NOMO-1 treated with dmso at 0.1 percent for 144 hours (cell line): ENCODE results near the gene ACADSB.
A peak's percentile ranks its signal among the peaks of the same experiment; 100 is the strongest.

Source experiments
- DNase-seq: peaks from one replicate; lab custom pipeline; 2025; ENCODE audit not compliant: unreplicated experiment; lab: John Stamatoyannopoulos, UW

Gene ACADSB

GRCh38 chr10:123008355-123009104 lies at the start of gene ACADSB, which contains the start of gene IKZF5:
Gene ACADSB (plus strand): TSS chr10:123009006. CDS start chr10:123009030, 24 bp downstream.
Gene IKZF5 (minus strand): TSS chr10:123008795. CDS start chr10:122998625, 10,170 bp downstream.
- peak; percentile 96 for DNase-seq

GRCh38 chr10:122962405-122962804 lies 46.4 kb upstream of the ACADSB start:
- DNase-seq, result no peak

- DNase-seq, result no peak
These were observed 41.9 kb upstream of the ACADSB start for GRCh38 chr10:122966879-122967278.

DNA sequence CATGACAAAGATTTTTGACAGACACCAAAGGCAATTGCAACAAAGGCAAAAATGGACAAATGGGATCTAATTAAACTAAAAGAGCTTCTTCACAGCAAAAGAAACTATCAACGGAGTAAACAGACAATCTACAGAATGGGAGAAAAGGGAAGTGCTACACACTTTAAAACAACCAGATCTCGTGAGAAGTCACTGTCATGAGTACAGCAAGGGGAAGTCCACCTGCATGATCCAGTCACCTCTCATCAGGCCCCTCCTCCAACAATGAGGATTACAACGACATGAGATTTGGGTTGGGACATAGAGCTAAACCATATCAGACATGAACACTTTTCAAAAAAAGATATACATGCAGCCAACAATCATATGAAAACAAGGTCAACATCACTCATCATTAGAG lies 40.1 kb upstream of the ACADSB start:
- DNase-seq, result no peak

DNA sequence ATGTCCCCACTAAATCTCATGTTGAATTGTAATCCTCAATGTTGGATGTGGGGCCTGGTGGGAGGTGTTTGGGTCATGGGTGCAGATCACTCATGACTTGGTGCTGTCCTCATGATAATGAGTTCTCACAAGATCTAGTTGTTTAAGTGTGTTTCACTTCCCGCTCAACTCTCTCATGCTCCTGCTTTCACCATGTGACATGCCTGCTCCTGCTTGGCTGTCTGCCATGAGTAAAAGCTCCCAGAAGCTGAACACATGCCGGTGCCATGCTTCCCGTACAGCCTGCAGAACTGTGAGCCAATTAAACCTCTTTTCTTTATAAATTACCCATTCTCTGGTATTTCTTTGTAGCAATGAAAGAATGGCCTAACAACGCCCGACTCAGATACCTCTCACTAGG lies 34.8 kb upstream of the ACADSB start:
- DNase-seq, result no peak

- DNase-seq, result no peak
These were observed 34.2 kb upstream of the ACADSB start for GRCh38 chr10:122974543-122975064.

DNA sequence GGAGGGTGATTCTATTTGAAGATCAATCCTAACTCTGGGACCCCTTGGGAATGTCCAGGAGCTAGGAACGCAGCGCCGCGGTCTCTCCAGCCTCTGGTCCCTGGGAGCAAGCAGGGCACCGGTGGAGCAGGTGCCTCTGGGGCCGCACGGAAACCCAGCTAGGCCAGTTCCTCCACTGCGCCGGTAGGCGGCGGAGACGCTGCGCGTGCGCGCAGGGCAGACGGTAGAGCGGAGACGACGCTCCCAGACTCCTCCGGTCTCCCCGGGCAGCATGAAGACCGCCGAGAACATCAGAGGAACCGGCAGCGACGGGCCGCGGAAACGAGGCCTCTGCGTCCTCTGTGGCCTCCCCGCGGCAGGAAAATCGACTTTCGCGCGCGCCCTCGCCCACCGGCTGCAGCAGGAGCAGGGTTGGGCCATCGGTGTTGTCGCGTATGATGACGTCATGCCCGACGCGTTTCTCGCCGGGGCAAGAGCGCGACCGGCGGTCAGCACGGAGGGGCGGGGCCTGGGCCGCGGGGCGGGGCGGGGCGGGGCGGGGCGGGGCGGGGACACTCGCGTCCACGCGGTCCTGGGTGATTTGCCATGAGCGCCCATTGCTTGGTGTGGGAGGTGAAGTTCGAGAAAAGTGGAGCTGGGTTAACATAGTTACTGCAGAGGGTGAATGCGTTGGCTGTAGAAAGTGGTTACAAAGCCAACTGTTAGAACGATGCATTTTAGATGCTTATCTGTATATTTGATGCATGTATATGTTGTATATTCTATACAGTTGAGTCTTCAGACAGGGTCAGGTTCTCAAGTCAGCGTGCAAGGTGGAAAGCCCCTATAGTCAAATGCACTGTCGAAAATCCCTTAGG lies 28.4 kb upstream of the ACADSB start, which contains the start of gene PSTK:
PSTK (plus strand) TSS at position 193 of the 857 bp plus-strand sequence; CDS start at position 272, 79 bp downstream.
- peak; percentile 85 for DNase-seq

- DNase-seq, result peak; percentile 34
These were observed 27.7 kb upstream of the ACADSB start for GRCh38 chr10:122981066-122981464.

- no peak for DNase-seq
These were observed 24.9 kb upstream of the ACADSB start for GRCh38 chr10:122983898-122984297.

- no peak for DNase-seq
These were observed 24.1 kb upstream of the ACADSB start for GRCh38 chr10:122984708-122985107.

DNA sequence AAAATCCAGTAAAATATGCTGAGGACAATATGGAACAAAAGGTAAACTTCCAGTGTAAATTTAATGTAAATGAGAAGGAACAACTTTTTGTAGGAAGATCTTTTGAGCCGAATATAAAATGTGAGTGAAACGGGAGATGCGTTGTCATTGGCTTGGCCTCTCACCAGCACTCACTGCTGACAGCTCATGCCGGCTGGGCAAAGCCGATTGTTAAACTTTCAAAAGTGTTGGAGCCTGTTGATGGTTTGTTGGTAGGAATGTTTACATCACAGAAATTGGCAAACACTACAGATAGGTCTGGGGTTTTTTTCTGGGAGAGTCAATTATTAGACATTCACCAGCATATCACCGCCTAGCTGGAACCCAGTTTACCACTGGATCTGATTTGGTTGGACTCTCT lies 22.5 kb upstream of the ACADSB start:
- no peak for DNase-seq

- DNase-seq, result no peak
These were observed 20.3 kb upstream of the ACADSB start for GRCh38 chr10:122988501-122988900.

GRCh38 chr10:122990278-122990677 lies 18.5 kb upstream of the ACADSB start:
- DNase-seq, result no peak

DNA sequence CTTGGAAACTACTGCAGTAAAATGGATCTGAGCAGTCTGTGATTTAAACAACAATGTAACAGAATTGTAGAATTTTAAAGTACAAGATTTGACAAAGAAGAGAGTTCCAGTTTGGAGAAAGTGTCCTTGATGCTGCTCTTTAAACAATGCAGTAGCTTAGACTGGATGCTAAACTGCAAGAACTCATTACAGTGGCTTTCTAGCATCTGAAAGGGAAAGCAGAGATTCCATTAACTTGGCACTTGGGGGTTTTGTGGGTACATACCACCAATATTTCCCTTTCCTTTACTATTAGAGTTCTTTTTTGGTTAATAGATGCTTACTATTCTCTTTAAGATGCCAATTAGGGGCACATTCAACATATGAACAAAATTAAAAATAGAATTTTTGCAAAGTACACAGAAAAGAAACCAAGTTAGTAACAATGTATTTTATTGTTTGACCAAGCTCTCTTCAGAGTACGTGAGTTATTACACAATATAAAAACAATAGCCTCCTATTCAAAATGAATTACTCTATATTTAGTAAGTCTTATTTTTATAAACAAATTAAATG lies 16.7 kb upstream of the ACADSB start:
- no peak for DNase-seq

DNA sequence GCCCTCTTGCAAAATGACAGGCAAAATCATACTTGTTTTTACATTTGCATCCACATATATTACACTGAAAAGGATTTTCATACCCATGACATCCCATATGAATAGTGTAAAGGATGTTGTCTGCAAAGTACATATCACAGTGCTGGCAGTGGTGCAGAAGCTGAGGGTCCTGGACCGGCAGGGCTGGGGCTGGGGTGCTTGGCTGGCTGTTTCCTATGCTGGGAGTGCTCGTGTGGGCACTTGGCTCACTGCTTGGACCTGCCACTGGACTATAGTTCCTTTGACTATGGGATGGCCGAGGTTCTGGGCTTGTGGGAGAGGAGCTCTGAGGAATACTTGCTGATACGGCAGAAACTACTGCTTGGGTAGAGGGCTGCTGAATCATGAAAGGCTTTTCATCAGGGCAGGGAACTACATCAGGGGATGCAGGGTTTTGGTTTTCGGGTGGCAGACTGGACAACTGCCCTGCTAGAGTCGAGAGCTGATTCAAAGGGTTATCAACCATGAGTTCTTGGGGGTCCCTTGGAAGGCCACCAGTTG lies 14.9 kb upstream of the ACADSB start:
- no peak for DNase-seq

DNA sequence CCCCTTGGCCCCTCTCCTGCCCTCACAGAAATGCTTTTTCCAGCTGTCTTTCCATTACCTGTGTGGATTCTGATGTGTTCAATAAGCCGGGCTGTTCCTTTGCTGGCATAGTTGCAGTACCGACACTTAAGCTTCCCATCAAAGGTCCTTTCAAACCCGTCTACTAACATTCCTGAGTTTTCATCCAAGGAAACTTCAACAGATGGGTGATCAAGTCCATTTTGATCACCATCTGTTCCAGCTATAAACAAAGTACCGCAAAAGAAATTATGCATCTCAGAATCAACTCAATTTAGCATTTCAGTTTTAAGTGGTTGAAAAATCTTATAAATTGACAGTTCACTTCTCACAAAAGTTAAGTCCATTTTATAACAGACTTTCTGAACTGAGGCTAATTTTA lies 12.9 kb upstream of the ACADSB start:
- DNase-seq, result no peak

DNA sequence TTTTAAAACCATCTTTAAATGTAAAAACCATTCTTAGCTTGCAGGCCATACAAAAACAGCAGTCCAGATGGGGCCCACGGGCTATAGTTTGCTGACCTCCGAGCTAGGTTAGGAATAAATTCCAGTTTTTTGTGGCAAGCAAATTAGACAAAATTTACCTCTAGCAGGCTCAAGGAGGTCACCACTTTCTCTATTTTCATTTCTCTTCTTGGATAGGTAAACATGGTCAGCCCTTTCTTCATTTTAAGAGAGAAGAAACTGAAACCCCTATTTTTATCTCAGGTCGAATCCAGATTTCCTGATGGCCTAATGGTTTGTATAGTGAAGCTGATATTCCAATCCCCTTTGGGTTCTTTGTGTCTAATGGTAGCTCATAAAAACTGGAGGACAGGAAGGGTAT lies 10.9 kb upstream of the ACADSB start:
- no peak for DNase-seq

DNA sequence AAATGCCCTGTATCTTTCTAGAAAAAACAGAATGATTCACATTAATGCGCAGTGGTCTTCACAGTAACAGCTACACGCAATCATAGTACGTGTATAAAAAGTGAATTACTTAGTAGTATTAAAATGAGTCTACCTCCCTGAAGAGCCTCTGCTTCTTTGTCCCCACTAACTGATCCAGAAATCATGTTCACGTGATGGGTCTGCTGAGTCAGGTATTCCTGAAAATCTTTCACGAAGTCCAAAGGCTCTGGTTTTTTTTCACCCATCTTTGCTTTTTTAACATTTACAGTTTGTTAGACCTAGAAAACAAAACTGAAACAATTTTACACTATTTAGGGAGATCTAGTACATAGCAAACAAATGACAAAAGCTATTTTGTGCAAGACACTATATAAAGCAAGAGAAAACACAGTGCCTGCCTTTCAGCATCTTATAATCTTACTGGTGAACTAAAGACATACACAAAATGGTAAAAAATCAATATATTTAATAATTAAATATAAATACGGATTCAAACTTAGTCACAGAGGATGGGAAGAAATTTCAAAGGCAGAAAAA lies 10.4 kb upstream of the ACADSB start:
- DNase-seq, result no peak

DNA sequence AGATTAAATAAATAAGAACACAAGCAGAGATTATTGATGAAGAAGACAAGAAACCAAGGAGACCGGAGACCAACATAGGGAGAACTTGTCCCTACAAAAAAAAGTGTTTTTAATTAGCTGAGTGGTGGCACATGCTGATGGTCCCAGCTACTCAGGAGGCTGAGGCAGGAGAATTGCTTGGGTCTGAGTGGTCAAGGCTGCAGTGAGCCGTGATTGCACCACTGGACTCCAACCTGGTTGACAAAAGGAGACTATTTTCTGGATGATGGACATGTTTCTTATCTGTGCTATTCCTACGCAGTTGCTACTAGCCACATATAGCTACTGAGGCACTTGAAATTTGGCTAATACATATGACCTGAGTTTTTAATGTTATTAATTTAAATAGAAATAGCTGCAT lies 9.9 kb upstream of the ACADSB start:
- DNase-seq, result no peak

- DNase-seq, result no peak
These were observed 9.5 kb upstream of the ACADSB start for GRCh38 chr10:122999347-122999746.

DNA sequence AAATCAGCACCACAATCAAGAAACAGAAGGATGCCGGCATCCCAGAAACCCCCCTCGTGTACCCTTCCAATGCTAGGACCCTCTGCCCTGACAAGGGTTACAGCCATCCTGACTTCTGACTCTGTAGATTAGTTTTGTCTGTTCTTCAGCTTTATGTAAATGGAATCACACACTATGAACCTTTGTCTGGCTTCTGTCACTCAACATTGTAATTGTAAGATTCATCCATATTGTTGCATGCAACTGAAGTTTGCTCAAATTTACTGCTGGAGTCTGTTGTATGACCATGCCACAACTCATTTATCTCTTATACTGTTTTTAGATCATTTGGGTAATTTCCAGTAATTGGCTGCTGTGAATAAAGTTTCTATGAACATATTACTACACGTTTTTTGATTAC lies 8.7 kb upstream of the ACADSB start:
- DNase-seq, result no peak
